DOHH2 (cell line): ENCODE data around the gene SPDL1.

Experiments
- H3F3A ChIP-seq: fragments of 200-600 bp; sonication (generic), shearing (Covaris generic); 2 replicates; pipeline ENCODE4 v1.6.0; 2016; ENCODE audit warnings: antibody characterized with exemption, mild to moderate bottlenecking; ENCODE audit not compliant: control insufficient read depth, insufficient read depth
- H3K27ac ChIP-seq: fragments of 200-600 bp; sonication (generic); 2 replicates; pipeline ENCODE4 v1.5.1; 2014; ENCODE audit warnings: low read depth, mild to moderate bottlenecking, low read length, moderate library complexity
- H3K27me3 ChIP-seq: fragments of 200-600 bp; sonication (generic); 2 replicates; pipeline ENCODE4 v1.6.1; 2014; ENCODE audit warnings: mild to moderate bottlenecking, low read length, mixed read lengths; ENCODE audit not compliant: control insufficient read depth
- H3K36me3 ChIP-seq: fragments of 200-600 bp; sonication (generic); 2 replicates; pipeline ENCODE4 v1.6.1; 2014; ENCODE audit warnings: mild to moderate bottlenecking, low read length, moderate library complexity, mixed read lengths; ENCODE audit not compliant: control insufficient read depth
- H3K4me1 ChIP-seq: fragments of 200-600 bp; sonication (generic); 2 replicates; pipeline ENCODE4 v1.6.1; 2014; ENCODE audit warnings: mild to moderate bottlenecking, low read length, mixed read lengths; ENCODE audit not compliant: control insufficient read depth
- H3K4me2 ChIP-seq: fragments of 200-600 bp; sonication (generic); 2 replicates; pipeline ENCODE4 v1.6.0; 2014; ENCODE audit warnings: mild to moderate bottlenecking, low read length, moderate library complexity
- H3K4me3 ChIP-seq: fragments of 200-600 bp; sonication (generic); 2 replicates; pipeline ENCODE4 v1.5.1; 2014; ENCODE audit warnings: mild to moderate bottlenecking, low read length, mixed read lengths
- H3K79me2 ChIP-seq: fragments of 200-600 bp; sonication (generic); 2 replicates; pipeline ENCODE4 v1.6.1; 2014; ENCODE audit warnings: mild to moderate bottlenecking, low read length, mixed read lengths; ENCODE audit not compliant: control insufficient read depth
- H3K9me2 ChIP-seq: fragments of 200-600 bp; sonication (generic); replicated peaks from 2 replicates; pipeline ENCODE4 v1.6.1; 2014; ENCODE audit warnings: mild to moderate bottlenecking, low read length, mixed read lengths; ENCODE audit not compliant: control insufficient read depth
- H3K9me3 ChIP-seq: fragments of 200-600 bp; sonication (generic); 2 replicates; pipeline ENCODE4 v1.6.1; 2014; ENCODE audit warnings: antibody characterized with exemption, low read length, mixed read lengths; ENCODE audit not compliant: control insufficient read depth, insufficient read depth
- H4K20me1 ChIP-seq: fragments of 200-600 bp; sonication (generic); 2 replicates; pipeline ENCODE4 v1.6.0; 2014; ENCODE audit warnings: low read depth, mild to moderate bottlenecking, antibody characterized with exemption, low read length, moderate library complexity; ENCODE audit not compliant: control insufficient read depth, insufficient read depth
- CTCF ChIP-seq: fragments of 200-600 bp; sonication (generic); IDR thresholded peaks from one replicate; pipeline ENCODE4 v1.5.1; 2014; ENCODE audit warnings: antibody characterized with exemption, mild to moderate bottlenecking, low read depth, low read length; ENCODE audit not compliant: poor library complexity, severe bottlenecking
- EZH2phosphoT487 ChIP-seq: fragments of 200-600 bp; sonication (generic); IDR thresholded peaks from 2 replicates; pipeline ENCODE4 v1.6.1; 2017; ENCODE audit warnings: borderline replicate concordance, mild to moderate bottlenecking, antibody characterized with exemption, low read length, moderate library complexity, mixed read lengths

The SPDL1 gene

GRCh38 chr5:169545762-169546161 lies 37.8 kb upstream of the SPDL1 start:
- H3K27me3 ChIP-seq = peaks cover 23% of the 10 kb centered on the region
- no peaks in the 10 kb centered on the region for H3F3A ChIP-seq
- no peaks in the 10 kb centered on the region for H4K20me1 ChIP-seq
- no peaks in the 10 kb centered on the region for H3K36me3 ChIP-seq
- no peaks in the 10 kb centered on the region for H3K9me3 ChIP-seq
- H3K27ac ChIP-seq = no peak overlapping the region
- H3K4me2 ChIP-seq = no peak overlapping the region
- TF ChIP-seq EZH2phosphoT487 (no peak), CTCF (no peak)
- no peak overlapping the region for H3K4me3 ChIP-seq
- H3K9me2 ChIP-seq = no peaks in the 10 kb centered on the region
- no peaks in the 10 kb centered on the region for H3K4me1 ChIP-seq
- H3K79me2 ChIP-seq = no peaks in the 10 kb centered on the region

- Histone ChIP-seq H3K4me1 (no peaks in the 10 kb centered on the region), H3F3A (no peaks in the 10 kb centered on the region), H3K4me2 (no peak overlapping the region), H3K79me2 (no peaks in the 10 kb centered on the region), H3K9me3 (no peaks in the 10 kb centered on the region), H3K27ac (no peak overlapping the region), H3K9me2 (no peaks in the 10 kb centered on the region), H3K27me3 (peaks cover 23% of the 10 kb centered on the region), H4K20me1 (no peaks in the 10 kb centered on the region), H3K36me3 (no peaks in the 10 kb centered on the region), H3K4me3 (no peak overlapping the region)
- TF ChIP-seq CTCF = no peak
- no peak for TF ChIP-seq EZH2phosphoT487
These were observed 37.2 kb upstream of the SPDL1 start for GRCh38 chr5:169546346-169546745.

DNA sequence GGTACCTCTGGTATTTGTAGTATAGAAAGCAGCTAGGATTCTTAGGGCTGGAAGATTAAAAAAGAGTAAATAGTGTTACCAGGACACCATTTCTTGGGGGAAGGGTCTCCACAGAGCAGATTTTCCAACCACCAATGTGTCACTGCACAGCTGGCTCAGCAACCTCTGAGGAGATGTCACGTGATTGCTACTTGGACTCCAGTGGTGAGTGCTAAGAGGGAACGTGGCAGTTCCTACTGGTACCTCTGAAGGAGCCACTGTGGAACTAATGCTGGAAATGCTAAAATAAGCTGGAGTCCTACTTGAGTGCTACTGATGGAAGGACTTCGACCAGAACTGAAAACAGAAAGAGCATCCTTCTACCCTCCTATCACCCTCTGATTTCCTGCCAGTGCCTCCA lies 36.1 kb upstream of the SPDL1 start:
- no peak overlapping the region for H3K27ac ChIP-seq
- H3K9me3 ChIP-seq = no peaks in the 10 kb centered on the region
- no peaks in the 10 kb centered on the region for H3K4me1 ChIP-seq
- H3K9me2 ChIP-seq = no peaks in the 10 kb centered on the region
- peaks cover 23% of the 10 kb centered on the region for H3K27me3 ChIP-seq
- H3K36me3 ChIP-seq = no peaks in the 10 kb centered on the region
- TF ChIP-seq EZH2phosphoT487 (no peak), CTCF (no peak)
- H3F3A ChIP-seq = no peaks in the 10 kb centered on the region
- H3K4me2 ChIP-seq = no peak overlapping the region
- no peaks in the 10 kb centered on the region for H4K20me1 ChIP-seq
- H3K79me2 ChIP-seq = no peaks in the 10 kb centered on the region
- H3K4me3 ChIP-seq = no peak overlapping the region

DNA sequence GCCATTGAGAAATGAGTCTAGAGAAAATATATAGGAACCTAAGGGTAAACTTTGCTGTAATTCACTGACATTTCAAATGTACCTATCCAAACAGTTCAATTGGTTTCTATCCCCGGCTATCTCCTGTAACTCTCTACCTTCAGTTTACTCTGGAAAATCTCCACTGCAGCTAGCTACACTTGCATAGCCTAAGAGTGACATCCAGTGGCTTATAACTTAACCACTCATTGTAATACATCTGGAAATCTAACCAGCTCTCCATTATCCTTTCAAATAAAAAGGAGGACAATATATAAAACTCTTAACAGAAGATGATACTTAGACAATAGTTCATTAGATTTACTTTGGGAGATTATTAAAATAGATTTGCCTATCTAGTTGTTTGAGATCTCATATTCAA lies 35.3 kb upstream of the SPDL1 start:
- Histone ChIP-seq H3K36me3 (no peaks in the 10 kb centered on the region), H3K27ac (no peak overlapping the region), H3K9me2 (no peaks in the 10 kb centered on the region), H3F3A (no peaks in the 10 kb centered on the region), H3K4me3 (no peak overlapping the region), H3K27me3 (peaks cover 23% of the 10 kb centered on the region), H3K9me3 (no peaks in the 10 kb centered on the region), H3K4me1 (no peaks in the 10 kb centered on the region), H4K20me1 (no peaks in the 10 kb centered on the region), H3K4me2 (no peak overlapping the region), H3K79me2 (no peaks in the 10 kb centered on the region)
- TF ChIP-seq CTCF = no peak
- no peak for TF ChIP-seq EZH2phosphoT487
